Glutamatergic neuron (in vitro differentiated cells): ENCODE results near the gene SCUBE1. TPM values are rescaled to one million over a fixed set of nuclear protein-coding genes. Genes with fewer than 3 reads are reported as not detected.
A peak's percentile ranks its signal among the peaks of the same experiment; 100 is the strongest.

Source experiments
- DNase-seq: peaks from one replicate; pipeline ENCODE4 v3.0.0; 2022
- H3K27ac Mint-ChIP-seq: one replicate; pipeline ENCODE4 v1.8.0; 2020; ENCODE audit warnings: mild to moderate bottlenecking, mixed read lengths, inconsistent platforms; ENCODE audit not compliant: unreplicated experiment
- H3K27me3 Mint-ChIP-seq: one replicate; pipeline ENCODE4 v1.8.0; 2020; ENCODE audit warnings: mild to moderate bottlenecking, moderate library complexity, mixed read lengths, inconsistent platforms; ENCODE audit not compliant: unreplicated experiment
- H3K36me3 Mint-ChIP-seq: one replicate; pipeline ENCODE4 v1.8.0; 2020; ENCODE audit warnings: mild to moderate bottlenecking, mixed read lengths, inconsistent platforms; ENCODE audit not compliant: unreplicated experiment
- H3K4me1 Mint-ChIP-seq: one replicate; pipeline ENCODE4 v1.8.0; 2020; ENCODE audit warnings: mild to moderate bottlenecking, low read depth, mixed read lengths, inconsistent platforms; ENCODE audit not compliant: unreplicated experiment
- H3K4me3 Mint-ChIP-seq: one replicate; pipeline ENCODE4 v1.8.0; 2020; ENCODE audit warnings: mild to moderate bottlenecking, mixed read lengths, inconsistent platforms; ENCODE audit not compliant: unreplicated experiment
- H3K9me3 Mint-ChIP-seq: one replicate; pipeline ENCODE4 v1.8.0; 2020; ENCODE audit warnings: mild to moderate bottlenecking, moderate library complexity, mixed read lengths, inconsistent platforms; ENCODE audit not compliant: unreplicated experiment
- CTCF ChIP-seq: fragments of 200-600 bp; sonication (generic); IDR thresholded peaks from one replicate; pipeline ENCODE4 v1.5.0; 2021; ENCODE audit not compliant: partially characterized antibody, unreplicated experiment
- total RNA-seq: library from RNA; stranded (reverse); fragmentation: NEBNext Ultra II Directional; extraction: Animal tissue kit (Norgen Biotek cat#: 25700); gene quantifications from one replicate; pipeline ENCODE4 v1.2.1, GENCODE V29; 2021; ENCODE audit not compliant: unreplicated experiment

SCUBE1 gene
- total RNA-seq, 1 donor from 2014 or later, result 25.8 TPM

GRCh38 chr22:43273902-43274484 is 69.2 kb downstream of the SCUBE1 start:
- Mint-ChIP-seq H3K9me3 (peaks cover 3% of the 10 kb centered on the region), H3K27ac (no peak overlapping the region), H3K27me3 (peaks cover 8% of the 10 kb centered on the region), H3K4me1 (peaks cover 11% of the 10 kb centered on the region), H3K4me3 (no peak overlapping the region), H3K36me3 (no peaks in the 10 kb centered on the region)
- peak; percentile 52 for DNase-seq
- peak; percentile 81 for TF ChIP-seq CTCF

- no peak overlapping the region for H3K4me3 Mint-ChIP-seq
- DNase-seq, result no peak
- H3K9me3 Mint-ChIP-seq, result peaks cover 3% of the 10 kb centered on the region
- TF ChIP-seq CTCF, result no peak
- H3K4me1 Mint-ChIP-seq, result peaks cover 11% of the 10 kb centered on the region
- H3K27ac Mint-ChIP-seq, result no peak overlapping the region
- no peaks in the 10 kb centered on the region for H3K36me3 Mint-ChIP-seq
- H3K27me3 Mint-ChIP-seq, result peaks cover 8% of the 10 kb centered on the region
These were observed 70.3 kb downstream of the SCUBE1 start for GRCh38 chr22:43272869-43273318.

- Mint-ChIP-seq H3K36me3 (no peaks in the 10 kb centered on the region), H3K27me3 (peaks cover 8% of the 10 kb centered on the region), H3K4me1 (peaks cover 11% of the 10 kb centered on the region), H3K27ac (no peak overlapping the region), H3K9me3 (peaks cover 3% of the 10 kb centered on the region), H3K4me3 (peak overlapping the region; percentile 15)
- TF ChIP-seq CTCF, result no peak
- DNase-seq, result no peak
These were observed 70.9 kb downstream of the SCUBE1 start for GRCh38 chr22:43272301-43272700.

- Mint-ChIP-seq H3K27ac (no peak overlapping the region), H3K4me1 (peaks cover 9% of the 10 kb centered on the region), H3K36me3 (no peaks in the 10 kb centered on the region), H3K4me3 (no peak overlapping the region), H3K9me3 (peaks cover 1% of the 10 kb centered on the region), H3K27me3 (peaks cover 6% of the 10 kb centered on the region)
- TF ChIP-seq CTCF, result no peak
- no peak for DNase-seq
These were observed 72.2 kb downstream of the SCUBE1 start for GRCh38 chr22:43270949-43271348.

GRCh38 chr22:43270314-43270908 is 72.8 kb downstream of the SCUBE1 start:
- no peak for DNase-seq
- Mint-ChIP-seq H3K27ac (no peak overlapping the region), H3K4me1 (peaks cover 9% of the 10 kb centered on the region), H3K9me3 (no peaks in the 10 kb centered on the region), H3K27me3 (peaks cover 2% of the 10 kb centered on the region), H3K36me3 (no peaks in the 10 kb centered on the region), H3K4me3 (no peak overlapping the region)
- no peak for TF ChIP-seq CTCF
